IMR-90 (cell line): ENCODE measurements around the gene CRYBA2. TPM values are rescaled to one million over a fixed set of nuclear protein-coding genes. Genes with fewer than 3 reads are reported as not detected.

ENCODE experiments used
- ATAC-seq: fragments of 200-7000 bp; cut with Tn5 transposase; 2 replicates; pipeline ENCODE4 v1.9.1; 2020; ENCODE audit warnings: low read depth, mild to moderate bottlenecking, moderate library complexity
- BruUV-seq: library from RNA; stranded (reverse); fragments of 400-500 nt; replicated peaks from 2 replicates; lab custom pipeline; 2021; lab: Mats Ljungman, UMichigan
- CTCF ChIA-PET: fragments of 300-600 bp; formaldehyde crosslinking; extraction: SDS; loops from one replicate; lab custom pipeline; 2021; ENCODE audit warnings: antibody characterized with exemption; lab: Yijun Ruan, JAX
- POLR2A ChIA-PET: fragments of 300-600 bp; sonication (Branson Sonifier 250); formaldehyde crosslinking; loops from one replicate; lab custom pipeline; 2022; ENCODE audit warnings: antibody characterized with exemption; ENCODE audit not compliant: unreplicated experiment; lab: Charles Lee
- DNase-seq: peaks from one replicate; pipeline ENCODE4 v3.0.0; 2013
- H2AFZ ChIP-seq: replicated peaks from 2 replicates; pipeline ENCODE3; 2013; ENCODE audit warnings: low read length, mild to moderate bottlenecking; ENCODE audit not compliant: poor library complexity
- H2AK5ac ChIP-seq: 2 replicates; pipeline ENCODE4 v1.6.1; 2013; ENCODE audit warnings: low read depth, low read length, inconsistent platforms
- H2AK9ac ChIP-seq: replicated peaks from 2 replicates; pipeline ENCODE3; 2013; ENCODE audit warnings: mild to moderate bottlenecking, low read depth, low read length, moderate library complexity; ENCODE audit not compliant: poor library complexity
- H2BK120ac ChIP-seq: 2 replicates; pipeline ENCODE4 v1.6.1; 2013; ENCODE audit warnings: low read depth, low read length, inconsistent platforms
- H2BK15ac ChIP-seq: 3 replicates; pipeline ENCODE4 v1.6.1; 2013; ENCODE audit warnings: low read depth, low read length, inconsistent platforms
- H2BK20ac ChIP-seq: 2 replicates; pipeline ENCODE4 v1.6.1; 2013; ENCODE audit warnings: low read depth, mild to moderate bottlenecking, inconsistent platforms, low read length, moderate library complexity
- H2BK5ac ChIP-seq: 2 replicates; pipeline ENCODE4 v1.6.1; 2013; ENCODE audit warnings: mild to moderate bottlenecking, low read depth, low read length, inconsistent platforms; ENCODE audit not compliant: poor library complexity, severe bottlenecking
- H3K14ac ChIP-seq: replicated peaks from 2 replicates; pipeline ENCODE4 v1.6.1; 2013; ENCODE audit warnings: low read depth, low read length, inconsistent platforms
- H3K18ac ChIP-seq: 2 replicates; pipeline ENCODE4 v1.6.1; 2013; ENCODE audit warnings: low read depth, low read length, control low read depth
- H3K23ac ChIP-seq: 2 replicates; pipeline ENCODE4 v1.6.1; 2013; ENCODE audit warnings: low read depth, low read length, inconsistent platforms
- H3K27ac ChIP-seq: 2 replicates; pipeline ENCODE4 v1.5.1; 2013; ENCODE audit warnings: mild to moderate bottlenecking, control low read depth, low read length; ENCODE audit not compliant: insufficient read depth
- H3K27me3 ChIP-seq: 2 replicates; pipeline ENCODE4 v1.6.1; 2013; ENCODE audit warnings: low read length; ENCODE audit not compliant: control insufficient read depth, insufficient read depth
- H3K36me3 ChIP-seq: 2 replicates; pipeline ENCODE4 v1.6.1; 2013; ENCODE audit warnings: low read length, mixed read lengths; ENCODE audit not compliant: control insufficient read depth, insufficient read depth
- H3K4ac ChIP-seq: 2 replicates; pipeline ENCODE4 v1.6.1; 2013; ENCODE audit warnings: low read depth, low read length, inconsistent platforms
- H3K4me1 ChIP-seq: 2 replicates; pipeline ENCODE4 v1.6.1; 2013; ENCODE audit warnings: low read length, mixed read lengths; ENCODE audit not compliant: control insufficient read depth, insufficient read depth
- H3K4me2 ChIP-seq: 2 replicates; pipeline ENCODE4 v1.6.1; 2013; ENCODE audit warnings: low read depth, mild to moderate bottlenecking, control low read depth, low read length, moderate library complexity
- H3K4me3 ChIP-seq: 2 replicates; pipeline ENCODE4 v1.5.1; 2013; ENCODE audit warnings: low read depth, mild to moderate bottlenecking, control low read depth, low read length, moderate library complexity; ENCODE audit not compliant: insufficient read depth
- H3K56ac ChIP-seq: 2 replicates; pipeline ENCODE4 v1.6.1; 2013; ENCODE audit warnings: low read length, inconsistent platforms; ENCODE audit not compliant: insufficient read depth; ENCODE audit errors: extremely low read depth
- H3K79me1 ChIP-seq, 2 experiments: 2 replicates each; pipeline ENCODE4 v1.6.1; 2013; ENCODE audit warnings: low read length in 2 of 2, inconsistent platforms in 1 of 2, low read depth in 1 of 2
- H3K9ac ChIP-seq: 2 replicates; pipeline ENCODE4 v1.6.1; 2013; ENCODE audit warnings: low read depth, low read length, control low read depth
- H3K9me1 ChIP-seq: 2 replicates; pipeline ENCODE4 v1.6.1; 2013; ENCODE audit warnings: low read length, inconsistent platforms; ENCODE audit not compliant: insufficient read depth
- H3K9me3 ChIP-seq: 2 replicates; pipeline ENCODE4 v1.6.1; 2013; ENCODE audit warnings: low read length; ENCODE audit not compliant: control insufficient read depth, insufficient read depth
- H4K20me1 ChIP-seq: 2 replicates; pipeline ENCODE4 v1.6.1; 2013; ENCODE audit warnings: low read length, inconsistent platforms; ENCODE audit not compliant: insufficient read depth
- H4K5ac ChIP-seq: 2 replicates; pipeline ENCODE4 v1.6.1; 2013; ENCODE audit warnings: mild to moderate bottlenecking, low read depth, low read length, control low read depth
- H4K8ac ChIP-seq, 2 experiments: 2 replicates each; pipeline ENCODE4 v1.6.1; 2013; ENCODE audit warnings: low read depth in 2 of 2, low read length in 2 of 2, control low read depth in 1 of 2, inconsistent platforms in 1 of 2
- H4K91ac ChIP-seq: 2 replicates; pipeline ENCODE4 v1.6.1; 2013; ENCODE audit warnings: low read depth, low read length, inconsistent platforms; ENCODE audit not compliant: insufficient read depth
- BHLHE40 ChIP-seq: fragments of 150-350 bp; IDR thresholded peaks from 2 replicates; pipeline ENCODE4 v1.6.1; 2016; ENCODE audit warnings: mild to moderate bottlenecking, low read depth, low read length
- CEBPB ChIP-seq: IDR thresholded peaks from 2 replicates; pipeline ENCODE4 v1.6.1; 2012; ENCODE audit warnings: low read depth, low read length, improper control_type of control experiment
- FOS ChIP-seq: fragments of 150-350 bp; IDR thresholded peaks from 2 replicates; pipeline ENCODE4 v1.6.1; 2016; ENCODE audit warnings: low read depth, low read length
- MXI1 ChIP-seq: IDR thresholded peaks from 2 replicates; pipeline ENCODE4 v1.6.1; 2012; ENCODE audit warnings: low read depth, mild to moderate bottlenecking, low read length, moderate library complexity, borderline replicate concordance
- POLR2A ChIP-seq: IDR thresholded peaks from 2 replicates; pipeline ENCODE4 v1.6.1; 2012; ENCODE audit warnings: mild to moderate bottlenecking, low read depth, low read length
- RAD21 ChIP-seq: IDR thresholded peaks from 2 replicates; pipeline ENCODE4 v1.6.1; 2012; ENCODE audit warnings: low read length, improper control_type of control experiment
- RCOR1 ChIP-seq: IDR thresholded peaks from 2 replicates; pipeline ENCODE4 v1.6.1; 2012; ENCODE audit warnings: mild to moderate bottlenecking, low read length, improper control_type of control experiment; ENCODE audit not compliant: insufficient replicate concordance
- RFX5 ChIP-seq: IDR thresholded peaks from 2 replicates; pipeline ENCODE4 v1.8.0; 2012; ENCODE audit warnings: low read depth, mild to moderate bottlenecking, low read length, moderate library complexity
- SMC3 ChIP-seq: fragments of 150-350 bp; IDR thresholded peaks from 2 replicates; pipeline ENCODE4 v1.6.1; 2016; ENCODE audit warnings: low read depth, mild to moderate bottlenecking, antibody characterized with exemption, low read length, moderate library complexity
- WGBS, 2 experiments: methylation state at CpG; one replicate each; pipeline versions ENCODE4 v1.1.5 to v1.1.7; 2013; ENCODE audit warnings: missing lambda C conversion rate in 2 of 2; ENCODE audit not compliant: insufficient read length in 1 of 2; ENCODE audit errors: extremely low coverage in 2 of 2; 5-methylcytosine and 5-hydroxymethylcytosine counted together
- dilution Hi-C: fragments of 300-500 bp; cut with HindIII; formaldehyde crosslinking; loops from one replicate; pipeline ENCODE4 v1.14.3; 2018; ENCODE audit warnings: low sequenced_read_pairs; ENCODE audit not compliant: unreplicated experiment
- in situ Hi-C: fragments of 300-500 bp; cut with MboI; formaldehyde crosslinking; loops from 3 replicates; pipeline ENCODE4 v1.14.3; 2019; ENCODE audit warnings: low sequenced_read_pairs, inconsistent platforms, mixed read lengths
- intact Hi-C: fragments of 100-400 bp; cut with micrococcal nuclease; formaldehyde crosslinking; loops from 2 replicates; pipeline ENCODE4 v1.10.0; 2022
- polyA plus RNA-seq, 3 experiments: library from polyadenylated mRNA; depleted of rRNA; stranded (reverse); fragments of >200 nt; gene quantifications; 2 replicates each; pipeline ENCODE4 v1.2.3, GENCODE V29; 2012; ENCODE audit warnings: low replicate concordance in 1 of 3
- total RNA-seq: library from RNA; depleted of rRNA; stranded (reverse); fragments of >200 nt; gene quantifications from 2 replicates; pipeline ENCODE4 v1.2.3, GENCODE V29; 2012
- TF ChIP-seq, protein P1 (sequence below): fragments of 150-350 bp; IDR thresholded peaks from 2 replicates; pipeline ENCODE4 v1.6.1; 2017; ENCODE audit warnings: mild to moderate bottlenecking, antibody characterized with exemption, low read length, low read depth
- TF ChIP-seq, protein P2 (sequence below): fragments of 150-350 bp; IDR thresholded peaks from 2 replicates; pipeline ENCODE4 v1.6.1; 2016; ENCODE audit warnings: low read depth, mild to moderate bottlenecking, low read length, moderate library complexity, borderline replicate concordance
- TF ChIP-seq, protein P3 (sequence below): conservative IDR thresholded peaks from 2 replicates; pipeline ENCODE4 v1.5.1; 2012; ENCODE audit warnings: mild to moderate bottlenecking, low read depth, low read length, improper control_type of control experiment

Gene CRYBA2
- total and polyA plus RNA-seq, 2 of the 4 experiments (the other 2 are of a cell fraction): not detected

DNA sequence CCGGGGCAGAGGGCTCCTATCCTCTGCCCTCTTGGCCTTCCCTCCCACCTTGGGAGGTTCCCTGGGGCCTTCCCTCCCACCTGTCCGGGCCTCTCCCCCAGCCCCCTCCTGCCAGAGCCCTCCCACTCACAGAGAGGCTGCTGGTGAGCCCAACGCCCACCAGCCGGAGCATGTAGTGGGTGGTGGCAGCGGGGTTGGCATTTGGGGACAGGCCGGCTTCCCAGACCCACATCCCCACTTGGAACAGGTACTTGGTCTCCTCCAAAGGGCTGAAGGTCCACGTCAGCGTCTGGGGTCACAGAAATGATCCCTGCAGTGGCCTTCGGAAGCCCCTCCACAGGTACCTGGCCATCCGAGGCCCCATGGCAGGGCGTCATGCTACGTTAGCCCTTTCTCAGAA lies 28.8 kb upstream of the CRYBA2 start:
- Histone ChIP-seq H3K4me2 (no peak overlapping the region), H3K4ac (no peak overlapping the region), H3K9me3 (no peaks in the 10 kb centered on the region), H2AK5ac (no peak overlapping the region), H2BK5ac (no peak overlapping the region), H2BK20ac (no peak overlapping the region), H3K27ac (no peak overlapping the region), H3K27me3 (peaks cover 84% of the 10 kb centered on the region), H3K18ac (no peak overlapping the region), H4K5ac (no peak overlapping the region), H3K36me3 (no peaks in the 10 kb centered on the region), H2BK15ac (no peak overlapping the region), H3K4me1 (no peaks in the 10 kb centered on the region), H3K14ac (no peak overlapping the region), H2AK9ac (no peak overlapping the region), H3K9ac (no peak overlapping the region), H3K79me1 (no peaks in the 10 kb centered on the region), H4K20me1 (no peaks in the 10 kb centered on the region), H3K4me3 (no peak overlapping the region), H2BK120ac (no peak overlapping the region), H4K91ac (no peak overlapping the region), H4K8ac (no peak overlapping the region), H3K23ac (no peak overlapping the region), H3K9me1 (no peaks in the 10 kb centered on the region), H3K56ac (no peak overlapping the region), H2AFZ (no peak overlapping the region)
- ChIA-PET POLR2A (no interaction called here), CTCF (no interaction called here)
- dilution Hi-C loops: no loop called here
- in situ Hi-C loops: no loop called here
- ATAC-seq: no peak
- intact Hi-C loops: no loop called here
- no peak for DNase-seq
- WGBS, 2 experiments: 80% methylated on average over 1 of the region's 12 CpGs; no CpG with 5 or more reads in 1 of the 2 experiments
- BruUV-seq: no TSS peak
- TF ChIP-seq BHLHE40 (no peak), SMC3 (no peak), RAD21 (no peak), CEBPB (no peak), RCOR1 (no peak), FOS (no peak), POLR2A (no peak), MXI1 (no peak), RFX5 (no peak)
- TF ChIP-seq, protein P1, sequence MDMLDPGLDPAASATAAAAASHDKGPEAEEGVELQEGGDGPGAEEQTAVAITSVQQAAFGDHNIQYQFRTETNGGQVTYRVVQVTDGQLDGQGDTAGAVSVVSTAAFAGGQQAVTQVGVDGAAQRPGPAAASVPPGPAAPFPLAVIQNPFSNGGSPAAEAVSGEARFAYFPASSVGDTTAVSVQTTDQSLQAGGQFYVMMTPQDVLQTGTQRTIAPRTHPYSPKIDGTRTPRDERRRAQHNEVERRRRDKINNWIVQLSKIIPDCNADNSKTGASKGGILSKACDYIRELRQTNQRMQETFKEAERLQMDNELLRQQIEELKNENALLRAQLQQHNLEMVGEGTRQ: no peak
- TF ChIP-seq, protein P2, sequence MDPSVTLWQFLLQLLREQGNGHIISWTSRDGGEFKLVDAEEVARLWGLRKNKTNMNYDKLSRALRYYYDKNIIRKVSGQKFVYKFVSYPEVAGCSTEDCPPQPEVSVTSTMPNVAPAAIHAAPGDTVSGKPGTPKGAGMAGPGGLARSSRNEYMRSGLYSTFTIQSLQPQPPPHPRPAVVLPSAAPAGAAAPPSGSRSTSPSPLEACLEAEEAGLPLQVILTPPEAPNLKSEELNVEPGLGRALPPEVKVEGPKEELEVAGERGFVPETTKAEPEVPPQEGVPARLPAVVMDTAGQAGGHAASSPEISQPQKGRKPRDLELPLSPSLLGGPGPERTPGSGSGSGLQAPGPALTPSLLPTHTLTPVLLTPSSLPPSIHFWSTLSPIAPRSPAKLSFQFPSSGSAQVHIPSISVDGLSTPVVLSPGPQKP: no peak
- TF ChIP-seq, protein P3, sequence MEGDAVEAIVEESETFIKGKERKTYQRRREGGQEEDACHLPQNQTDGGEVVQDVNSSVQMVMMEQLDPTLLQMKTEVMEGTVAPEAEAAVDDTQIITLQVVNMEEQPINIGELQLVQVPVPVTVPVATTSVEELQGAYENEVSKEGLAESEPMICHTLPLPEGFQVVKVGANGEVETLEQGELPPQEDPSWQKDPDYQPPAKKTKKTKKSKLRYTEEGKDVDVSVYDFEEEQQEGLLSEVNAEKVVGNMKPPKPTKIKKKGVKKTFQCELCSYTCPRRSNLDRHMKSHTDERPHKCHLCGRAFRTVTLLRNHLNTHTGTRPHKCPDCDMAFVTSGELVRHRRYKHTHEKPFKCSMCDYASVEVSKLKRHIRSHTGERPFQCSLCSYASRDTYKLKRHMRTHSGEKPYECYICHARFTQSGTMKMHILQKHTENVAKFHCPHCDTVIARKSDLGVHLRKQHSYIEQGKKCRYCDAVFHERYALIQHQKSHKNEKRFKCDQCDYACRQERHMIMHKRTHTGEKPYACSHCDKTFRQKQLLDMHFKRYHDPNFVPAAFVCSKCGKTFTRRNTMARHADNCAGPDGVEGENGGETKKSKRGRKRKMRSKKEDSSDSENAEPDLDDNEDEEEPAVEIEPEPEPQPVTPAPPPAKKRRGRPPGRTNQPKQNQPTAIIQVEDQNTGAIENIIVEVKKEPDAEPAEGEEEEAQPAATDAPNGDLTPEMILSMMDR: no peak
